Parietal lobe (tissue), 1 donor: ENCODE measurements around the gene NR4A2. TPM values are rescaled to one million over a fixed set of nuclear protein-coding genes. Genes with fewer than 3 reads are reported as not detected.

Experiments
- total RNA-seq: library from RNA; depleted of rRNA; stranded (reverse); fragments of >200 nt; gene quantifications from one replicate; pipeline ENCODE4 v1.2.3, GENCODE V29; 2014

NR4A2 gene
- total RNA-seq, result 12.2 TPM

DNA sequence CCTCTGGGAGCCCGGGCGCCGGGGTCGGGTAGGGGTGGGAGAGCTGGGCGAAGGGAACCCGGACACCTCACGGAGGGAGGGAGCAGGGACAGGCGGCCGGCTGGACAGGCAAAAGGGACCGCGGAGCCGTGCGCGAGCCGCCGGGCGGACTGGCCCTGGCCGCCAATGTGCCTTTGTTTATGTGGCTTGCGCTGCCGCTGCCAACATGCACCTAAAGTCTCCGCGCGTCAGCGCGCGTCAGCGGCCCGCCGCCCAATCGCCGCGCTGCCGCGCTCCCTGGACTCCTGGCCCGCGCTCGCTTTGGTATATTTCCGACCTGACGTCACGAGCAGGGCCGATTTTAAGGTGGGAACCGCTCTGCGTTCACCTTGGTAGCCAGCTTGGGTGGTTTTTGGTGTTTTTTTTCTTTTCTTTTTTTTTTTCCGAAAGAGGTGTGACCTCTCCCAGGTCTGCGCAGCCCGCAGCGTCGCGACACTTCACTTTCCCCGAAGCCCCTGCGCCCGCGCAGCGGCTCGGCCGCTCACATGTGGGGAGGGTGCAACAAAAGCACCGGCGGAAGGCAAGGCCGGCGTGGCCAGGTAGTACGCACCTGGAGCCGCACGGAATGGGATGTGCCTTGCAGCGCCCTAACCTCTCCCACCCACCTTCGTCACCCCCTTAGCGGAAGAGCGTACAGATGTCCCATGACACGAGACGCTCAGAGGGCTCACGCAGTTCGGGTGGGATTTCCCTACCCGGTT lies at the start of gene NR4A2:
TSS of gene NR4A2 (minus strand) at position 188 of the 740 bp plus-strand sequence. CDS start 2,535 bp downstream, outside the sequence.

Other genes with a start within 250 kb of the NR4A2 start
- gene GPD2, start 103.7 kb upstream of the NR4A2 start, total RNA-seq, result 152 TPM